Prostate gland (tissue), 2 donors: ENCODE results near the gene MXD3. TPM values are rescaled to one million over a fixed set of nuclear protein-coding genes. Genes with fewer than 3 reads are reported as not detected.

Experiments
- DNase-seq: peaks from one replicate; pipeline ENCODE4 v3.0.0-alpha.2; 2019; ENCODE audit warnings: low spot score
- H3K27ac ChIP-seq, 2 donors: fragments of 200-600 bp; sonication (generic); 2 replicates each; pipeline ENCODE4 v1.5.1; 2017 to 2019
- H3K27me3 ChIP-seq: fragments of 200-600 bp; sonication (generic); replicated peaks from 2 replicates; pipeline ENCODE4 v1.5.1; 2019; ENCODE audit not compliant: insufficient read depth
- H3K36me3 ChIP-seq, 2 donors: fragments of 200-600 bp; sonication (generic); 1 replicate in 1 of 2; 2 replicates in 1 of 2; pipeline versions ENCODE4 v1.5.1 to v1.8.1; 2017 to 2019
- H3K4me1 ChIP-seq: fragments of 200-600 bp; sonication (generic); replicated peaks from 2 replicates; pipeline ENCODE4 v1.5.1; 2019
- H3K4me3 ChIP-seq, 2 donors: fragments of 200-600 bp; sonication (generic); 2 replicates each; pipeline ENCODE4 v1.5.1; 2017 to 2019
- H3K9me3 ChIP-seq: fragments of 200-600 bp; sonication (generic); 2 replicates; pipeline ENCODE4 v1.5.1; 2017
- POLR2A ChIP-seq: fragments of 450-650 bp; IDR thresholded peaks from one replicate; pipeline ENCODE4 v1.6.1; 2016; ENCODE audit warnings: antibody characterized with exemption, mild to moderate bottlenecking
- POLR2AphosphoS5 ChIP-seq: sonication (generic); formaldehyde crosslinking; IDR thresholded peaks from one replicate; pipeline ENCODE4 v1.6.1; 2017; ENCODE audit warnings: antibody characterized with exemption
- WGBS: methylation state at CpG from one replicate; pipeline ENCODE4 v1.1.5; 2018; 5-methylcytosine and 5-hydroxymethylcytosine counted together
- intact Hi-C: fragments of 100-400 bp; cut with DNase I; formaldehyde crosslinking; loops from one replicate; pipeline ENCODE4 v1.14.2; 2022
- total RNA-seq, 2 donors: library from RNA; depleted of rRNA; stranded (reverse); fragments of >200 nt; gene quantifications; one replicate each; pipeline ENCODE4 v1.1.0, GENCODE V29; 2016
- TF ChIP-seq, protein P1 (sequence below), 4 experiments: fragments of 200-600 bp in 2 of 4; fragments of 450-650 bp in 2 of 4; sonication (generic) in 2 of 4; IDR thresholded peaks; 1 replicate in 3 of 4; 2 replicates in 1 of 4; pipeline ENCODE4 v1.5.1; 2016 to 2019; ENCODE audit warnings: antibody characterized with exemption in 4 of 4, mild to moderate bottlenecking in 2 of 4, moderate library complexity in 2 of 4

The MXD3 gene
- total RNA-seq, 2 donors from 2014 or later: 13.5 to 20.5 TPM

DNA sequence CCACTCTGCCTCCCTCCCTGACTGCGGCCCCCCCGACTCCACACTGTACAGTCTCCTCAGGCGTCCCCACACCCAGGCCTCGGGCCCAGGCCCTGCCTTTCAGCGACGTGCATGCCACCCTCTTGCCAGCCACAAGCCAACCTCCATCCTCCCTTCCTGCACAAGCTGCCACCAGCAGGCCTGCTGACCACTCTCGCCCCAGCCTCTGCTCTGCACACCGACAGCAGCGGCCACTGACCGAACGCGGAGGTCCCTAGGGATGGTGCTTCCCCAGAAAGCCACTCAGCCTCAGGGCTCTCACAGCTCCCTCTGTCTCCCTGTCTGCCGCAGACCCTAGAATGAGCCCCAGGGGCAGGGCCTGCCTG is 21.2 kb upstream of the MXD3 start:
- Histone ChIP-seq H3K27ac (no peak overlapping the region), H3K36me3 (peaks cover 6 to 35% of the 10 kb centered on the region in 2 donors), H3K9me3 (no peaks in the 10 kb centered on the region), H3K4me3 (no peak overlapping the region), H3K4me1 (no peaks in the 10 kb centered on the region), H3K27me3 (no peaks in the 10 kb centered on the region)
- intact Hi-C loops: no loop called here
- WGBS: 92% methylated on average over 13 of the region's 13 CpGs
- DNase-seq: no peak
- TF ChIP-seq POLR2A (no peak), POLR2AphosphoS5 (no peak)
- TF ChIP-seq, protein P1, sequence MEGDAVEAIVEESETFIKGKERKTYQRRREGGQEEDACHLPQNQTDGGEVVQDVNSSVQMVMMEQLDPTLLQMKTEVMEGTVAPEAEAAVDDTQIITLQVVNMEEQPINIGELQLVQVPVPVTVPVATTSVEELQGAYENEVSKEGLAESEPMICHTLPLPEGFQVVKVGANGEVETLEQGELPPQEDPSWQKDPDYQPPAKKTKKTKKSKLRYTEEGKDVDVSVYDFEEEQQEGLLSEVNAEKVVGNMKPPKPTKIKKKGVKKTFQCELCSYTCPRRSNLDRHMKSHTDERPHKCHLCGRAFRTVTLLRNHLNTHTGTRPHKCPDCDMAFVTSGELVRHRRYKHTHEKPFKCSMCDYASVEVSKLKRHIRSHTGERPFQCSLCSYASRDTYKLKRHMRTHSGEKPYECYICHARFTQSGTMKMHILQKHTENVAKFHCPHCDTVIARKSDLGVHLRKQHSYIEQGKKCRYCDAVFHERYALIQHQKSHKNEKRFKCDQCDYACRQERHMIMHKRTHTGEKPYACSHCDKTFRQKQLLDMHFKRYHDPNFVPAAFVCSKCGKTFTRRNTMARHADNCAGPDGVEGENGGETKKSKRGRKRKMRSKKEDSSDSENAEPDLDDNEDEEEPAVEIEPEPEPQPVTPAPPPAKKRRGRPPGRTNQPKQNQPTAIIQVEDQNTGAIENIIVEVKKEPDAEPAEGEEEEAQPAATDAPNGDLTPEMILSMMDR (IDR thresholded peaks at IDR 0.05): no peak

DNA sequence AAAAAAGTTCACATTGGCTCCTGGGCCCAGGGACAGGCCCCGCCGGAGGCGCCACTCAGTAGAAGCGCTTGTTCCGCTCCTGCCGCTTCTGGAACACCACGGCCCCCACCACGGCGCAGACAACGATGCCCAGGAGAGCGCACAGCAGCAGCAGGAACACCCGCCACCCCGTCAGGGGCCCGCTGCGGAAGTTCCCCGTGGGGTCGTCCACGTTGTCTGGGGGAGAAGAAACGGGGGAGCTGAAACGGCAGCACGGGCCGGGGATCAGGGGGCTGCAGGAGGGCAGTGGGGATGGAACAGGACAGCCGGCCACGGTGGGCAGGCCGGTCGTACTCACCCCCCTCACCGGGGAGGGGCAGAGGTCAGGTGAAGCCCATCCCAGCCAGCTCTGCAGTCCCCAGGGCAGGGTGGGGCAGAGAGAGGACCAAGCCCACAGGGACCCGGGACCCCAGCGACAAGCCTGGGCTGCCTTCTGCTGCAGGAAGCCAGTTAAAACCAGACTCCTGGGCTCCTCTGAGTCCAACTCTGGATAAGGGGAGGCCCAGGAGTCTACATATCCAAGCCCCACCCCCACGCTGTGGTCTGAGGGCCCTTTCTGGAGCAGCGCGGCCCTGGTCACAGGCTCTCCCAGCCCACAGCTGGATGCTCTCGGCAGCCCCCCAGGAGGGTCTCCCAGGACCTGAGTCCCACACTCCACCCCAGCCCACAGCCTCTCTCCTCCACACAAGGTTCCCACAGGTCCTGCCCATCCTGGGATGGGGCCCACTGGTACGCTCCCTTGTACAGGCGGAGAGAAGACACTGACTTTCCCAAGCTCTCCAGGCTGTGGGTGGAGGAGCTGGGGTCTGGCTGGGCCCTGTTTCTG is 20.6 kb upstream of the MXD3 start:
- Histone ChIP-seq H3K9me3 (no peaks in the 10 kb centered on the region), H3K27ac (no peak overlapping the region), H3K36me3 (peaks cover 3 to 30% of the 10 kb centered on the region in 2 donors), H3K4me1 (no peaks in the 10 kb centered on the region), H3K4me3 (no peak overlapping the region), H3K27me3 (no peaks in the 10 kb centered on the region)
- 80% methylated on average over 35 of the region's 35 CpGs for WGBS
- intact Hi-C loops: no loop called here
- DNase-seq: no peak
- TF ChIP-seq POLR2AphosphoS5 (no peak), POLR2A (no peak)
- TF ChIP-seq, protein P1 (IDR thresholded peaks at IDR 0.05): no peak

DNA sequence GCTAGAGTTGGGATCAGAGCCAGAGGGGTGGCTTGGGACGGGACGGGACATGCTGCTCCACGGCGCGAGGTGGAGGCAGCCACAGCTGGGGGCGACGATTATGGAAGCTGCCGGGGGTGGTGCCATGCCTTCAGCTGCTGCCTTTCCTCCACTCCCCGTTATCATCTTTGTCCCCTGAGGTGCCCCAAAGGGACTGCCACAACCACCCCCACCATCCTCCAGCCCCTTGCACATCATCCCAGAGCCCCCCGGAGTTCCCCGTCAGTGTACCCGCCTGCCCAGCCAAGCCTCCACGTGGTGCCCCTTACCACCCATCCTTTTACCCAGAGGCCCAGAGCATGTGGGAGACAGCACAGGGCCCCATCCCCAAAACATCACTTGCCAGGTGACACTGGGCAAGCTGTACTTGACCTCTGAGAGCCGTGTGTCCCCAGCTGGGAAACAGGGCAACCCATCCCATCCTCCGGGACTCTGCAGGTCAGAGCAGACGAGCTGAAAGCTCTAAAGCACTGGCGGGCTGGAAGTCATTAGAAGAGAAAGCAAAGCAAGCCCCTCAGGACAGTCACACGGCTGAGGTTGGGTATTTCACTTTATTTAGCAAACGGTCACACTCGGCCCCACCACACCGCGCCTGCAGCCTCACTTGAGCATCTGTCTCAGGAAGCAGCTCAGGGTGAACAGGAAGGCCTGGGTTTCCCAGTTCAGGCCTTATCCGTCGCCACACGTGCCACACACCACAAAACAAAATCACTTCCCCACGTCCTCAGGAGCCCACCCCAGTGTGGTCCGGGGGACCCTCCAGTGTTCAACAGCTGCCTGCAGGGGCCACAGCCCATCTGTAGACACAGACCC is 19.5 kb upstream of the MXD3 start:
- no peaks in the 10 kb centered on the region for H3K27me3 ChIP-seq
- no peaks in the 10 kb centered on the region for H3K4me1 ChIP-seq
- H3K36me3 ChIP-seq: peaks cover 3 to 23% of the 10 kb centered on the region in 2 donors
- DNase-seq: no peak
- H3K4me3 ChIP-seq: no peak overlapping the region
- intact Hi-C loops: no loop called here
- no peak overlapping the region for H3K27ac ChIP-seq
- WGBS: 79% methylated on average over 27 of the region's 27 CpGs
- no peaks in the 10 kb centered on the region for H3K9me3 ChIP-seq
- TF ChIP-seq, protein P1 (IDR thresholded peaks at IDR 0.05): no peak
- TF ChIP-seq POLR2AphosphoS5 (no peak), POLR2A (no peak)

DNA sequence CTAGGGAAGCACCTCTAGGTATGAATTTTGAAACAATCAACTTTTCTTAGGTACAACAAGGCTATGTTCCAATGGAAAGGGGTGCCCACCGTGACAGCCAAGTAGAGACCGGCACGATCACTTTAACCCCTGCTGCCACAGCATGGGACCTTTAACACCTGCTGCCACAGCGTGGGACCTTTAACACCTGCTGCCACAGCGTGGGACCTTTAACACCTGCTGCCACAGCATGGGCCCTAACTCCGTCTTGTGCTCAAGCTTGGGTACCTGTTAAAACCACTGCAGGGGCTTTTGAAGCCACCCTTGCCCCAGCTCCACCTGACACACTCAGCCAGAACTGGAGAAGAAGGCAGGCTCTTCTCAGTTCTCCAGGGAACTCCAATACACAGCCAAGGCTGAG is 18.2 kb upstream of the MXD3 start:
- Histone ChIP-seq H3K9me3 (no peaks in the 10 kb centered on the region), H3K27ac (no peak overlapping the region), H3K27me3 (no peaks in the 10 kb centered on the region), H3K36me3 (peaks cover 3 to 23% of the 10 kb centered on the region in 2 donors), H3K4me1 (no peaks in the 10 kb centered on the region), H3K4me3 (no peak overlapping the region)
- WGBS: 93% methylated on average over 6 of the region's 6 CpGs
- TF ChIP-seq, protein P1 (IDR thresholded peaks at IDR 0.05): no peak
- no peak for TF ChIP-seq POLR2A
- TF ChIP-seq POLR2AphosphoS5: no peak
- no peak for DNase-seq
- intact Hi-C loops: no loop called here
